ENCODE results near the gene ATG9B.
"Not testable (repeated sequence)": the region's sequence is repeated elsewhere in the genome, so short reads cannot be mapped to it uniquely, and the experiment has no call there.

ATG9B gene

GRCh38 chr7:151014950-151015349, 9.3 kb downstream of the ATG9B start:
- no peak for DNase-seq

DNA sequence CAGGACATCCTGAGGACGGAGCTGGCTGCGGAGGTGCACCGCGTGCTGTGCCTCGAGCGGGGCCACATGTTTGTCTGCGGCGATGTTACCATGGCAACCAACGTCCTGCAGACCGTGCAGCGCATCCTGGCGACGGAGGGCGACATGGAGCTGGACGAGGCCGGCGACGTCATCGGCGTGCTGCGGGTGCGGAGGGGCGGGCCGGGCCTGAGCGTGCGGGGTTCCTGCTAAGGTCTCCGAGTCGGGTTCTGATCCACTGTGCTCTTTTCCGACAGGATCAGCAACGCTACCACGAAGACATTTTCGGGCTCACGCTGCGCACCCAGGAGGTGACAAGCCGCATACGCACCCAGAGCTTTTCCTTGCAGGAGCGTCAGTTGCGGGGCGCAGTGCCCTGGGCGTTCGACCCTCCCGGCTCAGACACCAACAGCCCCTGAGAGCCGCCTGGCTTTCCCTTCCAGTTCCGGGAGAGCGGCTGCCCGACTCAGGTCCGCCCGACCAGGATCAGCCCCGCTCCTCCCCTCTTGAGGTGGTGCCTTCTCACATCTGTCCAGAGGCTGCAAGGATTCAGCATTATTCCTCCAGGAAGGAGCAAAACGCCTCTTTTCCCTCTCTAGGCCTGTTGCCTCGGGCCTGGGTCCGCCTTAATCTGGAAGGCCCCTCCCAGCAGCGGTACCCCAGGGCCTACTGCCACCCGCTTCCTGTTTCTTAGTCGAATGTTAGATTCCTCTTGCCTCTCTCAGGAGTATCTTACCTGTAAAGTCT, 10.4 kb downstream of the ATG9B start:
- no peak for DNase-seq

DNA sequence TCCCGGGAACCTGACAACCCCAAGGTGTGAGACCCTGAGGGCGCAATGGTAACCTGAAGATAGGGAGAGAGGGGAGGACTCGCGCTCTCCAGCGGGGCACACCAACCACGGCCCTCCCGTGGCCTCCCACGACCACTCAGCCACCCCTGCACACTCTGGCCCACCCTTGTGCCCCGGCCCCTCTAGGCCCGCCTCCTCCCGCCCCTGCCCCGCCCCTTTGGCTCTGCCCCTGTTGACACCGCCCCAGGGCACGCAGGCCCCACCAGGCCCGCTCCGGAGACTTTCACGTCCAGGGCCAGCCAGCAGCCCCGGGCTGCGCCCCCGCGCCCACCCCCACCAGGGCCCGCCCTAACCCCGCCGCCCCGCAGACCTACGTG, 10.9 kb downstream of the ATG9B start:
- no peak for DNase-seq

- DNase-seq = peak in 1 of 2 experiments; percentile 29
Measured at GRCh38 chr7:151012911-151013347, 11.4 kb downstream of the ATG9B start.

- no peak for DNase-seq
Measured at GRCh38 chr7:151012031-151012692, 12.1 kb downstream of the ATG9B start.

DNA sequence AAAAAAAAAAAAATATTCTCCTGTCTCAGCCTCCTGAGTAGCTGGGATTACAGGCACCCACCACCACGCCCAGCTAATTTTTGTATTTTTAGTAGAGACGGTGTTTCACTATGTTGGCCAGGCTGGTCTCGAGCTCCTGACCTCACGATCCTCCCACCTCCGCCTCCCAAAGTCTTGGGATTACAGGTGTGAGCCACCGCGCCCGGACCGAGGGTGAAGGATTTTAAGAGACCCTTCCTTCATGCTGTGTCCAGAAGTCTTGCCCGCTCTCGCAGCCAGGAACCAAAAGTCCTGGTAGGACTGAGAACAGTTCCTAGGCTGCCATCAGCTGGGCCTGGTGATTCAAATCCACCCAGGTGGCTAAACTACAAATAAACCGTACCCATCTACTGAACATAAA, 12.7 kb downstream of the ATG9B start:
- DNase-seq = not testable (repeated sequence)

DNA sequence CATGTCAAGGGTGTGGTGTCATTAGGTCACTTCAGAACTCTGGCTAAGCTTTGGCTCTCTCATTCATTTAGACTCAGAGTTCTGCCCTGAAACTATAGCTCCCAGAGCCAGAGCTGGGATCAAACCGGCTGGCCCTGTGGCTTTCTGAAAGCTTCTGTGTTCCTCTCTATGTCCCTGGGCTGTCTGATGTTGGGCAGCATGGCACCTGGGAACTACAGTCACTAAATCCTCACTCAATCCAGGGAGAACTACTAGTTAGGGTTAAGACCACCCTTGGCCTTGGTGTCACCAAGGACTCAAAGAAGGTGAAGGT, 13.2 kb downstream of the ATG9B start:
- DNase-seq = no peak

GRCh38 chr7:151010307-151011096, 13.8 kb downstream of the ATG9B start:
- DNase-seq = no peak

GRCh38 chr7:151010037-151010306, 14.3 kb downstream of the ATG9B start:
- no peak for DNase-seq

- no peak for DNase-seq
Measured at GRCh38 chr7:151009327-151010036, 14.8 kb downstream of the ATG9B start.

DNA sequence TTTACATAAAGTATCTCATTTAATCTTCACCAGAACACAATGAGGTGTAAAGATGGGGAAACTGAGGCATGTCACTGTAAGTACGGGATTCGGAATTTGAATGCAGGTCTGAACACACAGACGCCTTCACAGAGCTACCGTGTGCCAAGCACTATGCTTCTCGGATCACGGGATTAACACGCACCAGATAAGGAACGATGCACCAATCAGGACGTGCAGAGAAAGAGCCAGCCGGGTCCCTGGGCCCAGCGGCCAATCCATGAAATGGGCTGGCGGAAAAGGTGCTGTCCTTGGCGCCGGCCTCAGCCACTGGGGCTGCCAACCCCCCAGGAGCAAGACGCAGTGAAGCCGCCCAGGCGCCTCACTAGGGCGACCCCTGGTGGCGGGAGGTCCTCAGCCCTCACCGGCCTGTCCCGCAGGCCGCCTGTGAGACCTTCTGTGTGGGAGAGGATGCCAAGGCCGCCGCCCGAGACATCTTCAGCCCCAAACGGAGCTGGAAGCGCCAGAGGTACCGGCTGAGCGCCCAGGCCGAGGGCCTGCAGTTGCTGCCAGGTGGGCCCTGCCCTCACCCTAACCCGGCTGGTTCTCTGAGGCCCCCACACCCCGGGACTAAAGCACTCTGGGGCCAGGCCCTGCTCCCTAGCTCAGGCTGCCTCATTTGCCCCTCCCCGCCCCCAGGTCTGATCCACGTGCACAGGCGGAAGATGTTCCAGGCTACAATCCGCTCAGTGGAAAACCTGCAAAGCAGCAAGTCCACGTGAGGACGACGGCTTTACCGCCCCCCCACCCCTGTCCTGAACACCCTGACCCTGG, 15.6 kb downstream of the ATG9B start:
- DNase-seq = peak in 1 of 2 experiments; percentile 33

- DNase-seq = no peak
Measured at GRCh38 chr7:151008143-151008510, 16.2 kb downstream of the ATG9B start.

DNA sequence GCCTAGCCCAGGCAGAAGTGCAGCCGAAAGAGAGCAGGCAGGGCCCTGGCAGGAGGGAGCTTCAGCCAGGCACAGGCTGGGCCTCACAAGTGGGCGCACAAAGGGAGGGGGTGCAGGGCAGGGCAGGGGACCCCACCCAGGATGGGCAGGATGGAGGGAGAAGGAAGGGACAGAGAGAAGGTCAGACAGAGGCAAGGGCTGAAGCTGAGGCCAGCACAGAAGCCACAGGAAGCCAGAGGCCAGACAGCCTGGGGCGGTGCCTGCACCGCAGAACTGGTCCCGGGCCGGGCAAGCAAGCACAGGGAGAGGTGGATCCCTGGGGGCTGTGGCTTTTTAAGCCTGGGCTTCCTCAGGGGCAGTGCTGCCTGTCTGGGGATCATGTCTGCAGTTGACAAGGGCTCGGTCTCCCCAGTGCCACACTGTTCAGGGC, 16.8 kb downstream of the ATG9B start:
- no peak for DNase-seq

GRCh38 chr7:151006590-151007300, 17.5 kb downstream of the ATG9B start:
- no peak for DNase-seq

- DNase-seq = no peak
Measured at GRCh38 chr7:151005566-151005965, 18.7 kb downstream of the ATG9B start.

DNA sequence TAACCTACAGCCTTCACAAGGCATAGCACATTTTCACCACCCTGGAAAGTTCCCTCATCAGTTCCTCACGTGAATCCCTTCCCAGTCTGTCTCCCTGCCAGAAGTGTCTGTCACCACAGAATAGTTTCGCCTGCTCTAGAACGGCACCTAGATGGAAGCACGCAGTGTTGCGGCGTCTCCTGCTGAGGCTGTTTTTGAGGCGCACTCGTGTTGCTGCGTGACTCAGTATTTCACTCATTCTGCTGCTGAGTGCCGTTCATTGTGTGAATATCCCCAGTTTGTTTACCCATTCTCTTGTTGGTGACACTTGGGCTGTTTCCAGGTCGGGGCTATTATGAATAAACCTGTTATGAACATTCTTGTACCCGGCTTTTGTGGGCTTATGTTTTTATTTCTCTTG, 20.7 kb downstream of the ATG9B start:
- peak; percentile 23 to 43 for DNase-seq

GRCh38 chr7:151001546-151001945, 22.7 kb downstream of the ATG9B start:
- DNase-seq = no peak

- DNase-seq = no peak
Measured at GRCh38 chr7:151000897-151001495, 23.3 kb downstream of the ATG9B start.

- DNase-seq = no peak
Measured at GRCh38 chr7:150999497-151000230, 24.6 kb downstream of the ATG9B start.

DNA sequence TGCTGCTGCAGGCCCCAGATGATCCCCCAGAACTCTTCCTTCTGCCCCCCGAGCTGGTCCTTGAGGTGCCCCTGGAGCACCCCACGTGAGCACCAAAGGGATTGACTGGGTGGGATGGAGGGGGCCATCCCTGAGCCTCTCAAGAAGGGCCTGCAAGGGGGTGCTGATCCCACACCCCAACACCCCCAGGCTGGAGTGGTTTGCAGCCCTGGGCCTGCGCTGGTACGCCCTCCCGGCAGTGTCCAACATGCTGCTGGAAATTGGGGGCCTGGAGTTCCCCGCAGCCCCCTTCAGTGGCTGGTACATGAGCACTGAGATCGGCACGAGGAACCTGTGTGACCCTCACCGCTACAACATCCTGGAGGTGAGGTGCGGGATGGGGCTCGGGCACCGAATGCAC, 25.3 kb downstream of the ATG9B start:
- no peak for DNase-seq

DNA sequence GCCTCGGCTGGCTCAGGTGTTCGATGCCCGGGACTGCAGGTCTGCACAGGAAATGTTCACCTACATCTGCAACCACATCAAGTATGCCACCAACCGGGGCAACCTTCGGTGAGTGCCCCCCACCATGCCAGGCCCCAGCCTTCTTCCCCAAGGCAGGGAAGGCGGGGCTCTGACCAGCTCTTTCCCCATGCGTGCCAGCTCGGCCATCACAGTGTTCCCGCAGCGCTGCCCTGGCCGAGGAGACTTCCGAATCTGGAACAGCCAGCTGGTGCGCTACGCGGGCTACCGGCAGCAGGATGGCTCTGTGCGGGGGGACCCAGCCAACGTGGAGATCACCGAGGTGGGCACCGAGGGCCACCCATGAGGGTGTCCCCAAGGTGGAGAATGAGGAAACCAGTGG, 26.0 kb downstream of the ATG9B start:
- DNase-seq = no peak
